IMR-90 (cell line): ENCODE measurements around the gene NRP2. TPM values are rescaled to one million over a fixed set of nuclear protein-coding genes. Genes with fewer than 3 reads are reported as not detected.

Source experiments
- ATAC-seq: fragments of 200-7000 bp; cut with Tn5 transposase; 2 replicates; pipeline ENCODE4 v1.9.1; 2020; ENCODE audit warnings: low read depth, mild to moderate bottlenecking, moderate library complexity
- BruUV-seq: library from RNA; stranded (reverse); fragments of 400-500 nt; replicated peaks from 2 replicates; lab custom pipeline; 2021; lab: Mats Ljungman, UMichigan
- CTCF ChIA-PET: fragments of 300-600 bp; formaldehyde crosslinking; extraction: SDS; loops from one replicate; lab custom pipeline; 2021; ENCODE audit warnings: antibody characterized with exemption; lab: Yijun Ruan, JAX
- POLR2A ChIA-PET: fragments of 300-600 bp; sonication (Branson Sonifier 250); formaldehyde crosslinking; loops from one replicate; lab custom pipeline; 2022; ENCODE audit warnings: antibody characterized with exemption; ENCODE audit not compliant: unreplicated experiment; lab: Charles Lee
- DNase-seq: peaks from one replicate; pipeline ENCODE4 v3.0.0; 2013
- H2AFZ ChIP-seq: replicated peaks from 2 replicates; pipeline ENCODE3; 2013; ENCODE audit warnings: low read length, mild to moderate bottlenecking; ENCODE audit not compliant: poor library complexity
- H2AK5ac ChIP-seq: 2 replicates; pipeline ENCODE4 v1.6.1; 2013; ENCODE audit warnings: low read depth, low read length, inconsistent platforms
- H2AK9ac ChIP-seq: replicated peaks from 2 replicates; pipeline ENCODE3; 2013; ENCODE audit warnings: mild to moderate bottlenecking, low read depth, low read length, moderate library complexity; ENCODE audit not compliant: poor library complexity
- H2BK120ac ChIP-seq: 2 replicates; pipeline ENCODE4 v1.6.1; 2013; ENCODE audit warnings: low read depth, low read length, inconsistent platforms
- H2BK15ac ChIP-seq: 3 replicates; pipeline ENCODE4 v1.6.1; 2013; ENCODE audit warnings: low read depth, low read length, inconsistent platforms
- H2BK20ac ChIP-seq: 2 replicates; pipeline ENCODE4 v1.6.1; 2013; ENCODE audit warnings: low read depth, mild to moderate bottlenecking, inconsistent platforms, low read length, moderate library complexity
- H2BK5ac ChIP-seq: 2 replicates; pipeline ENCODE4 v1.6.1; 2013; ENCODE audit warnings: mild to moderate bottlenecking, low read depth, low read length, inconsistent platforms; ENCODE audit not compliant: poor library complexity, severe bottlenecking
- H3K14ac ChIP-seq: replicated peaks from 2 replicates; pipeline ENCODE4 v1.6.1; 2013; ENCODE audit warnings: low read depth, low read length, inconsistent platforms
- H3K18ac ChIP-seq: 2 replicates; pipeline ENCODE4 v1.6.1; 2013; ENCODE audit warnings: low read depth, low read length, control low read depth
- H3K23ac ChIP-seq: 2 replicates; pipeline ENCODE4 v1.6.1; 2013; ENCODE audit warnings: low read depth, low read length, inconsistent platforms
- H3K27ac ChIP-seq: 2 replicates; pipeline ENCODE4 v1.5.1; 2013; ENCODE audit warnings: mild to moderate bottlenecking, control low read depth, low read length; ENCODE audit not compliant: insufficient read depth
- H3K27me3 ChIP-seq: 2 replicates; pipeline ENCODE4 v1.6.1; 2013; ENCODE audit warnings: low read length; ENCODE audit not compliant: control insufficient read depth, insufficient read depth
- H3K36me3 ChIP-seq: 2 replicates; pipeline ENCODE4 v1.6.1; 2013; ENCODE audit warnings: low read length, mixed read lengths; ENCODE audit not compliant: control insufficient read depth, insufficient read depth
- H3K4ac ChIP-seq: 2 replicates; pipeline ENCODE4 v1.6.1; 2013; ENCODE audit warnings: low read depth, low read length, inconsistent platforms
- H3K4me1 ChIP-seq: 2 replicates; pipeline ENCODE4 v1.6.1; 2013; ENCODE audit warnings: low read length, mixed read lengths; ENCODE audit not compliant: control insufficient read depth, insufficient read depth
- H3K4me2 ChIP-seq: 2 replicates; pipeline ENCODE4 v1.6.1; 2013; ENCODE audit warnings: low read depth, mild to moderate bottlenecking, control low read depth, low read length, moderate library complexity
- H3K4me3 ChIP-seq: 2 replicates; pipeline ENCODE4 v1.5.1; 2013; ENCODE audit warnings: low read depth, mild to moderate bottlenecking, control low read depth, low read length, moderate library complexity; ENCODE audit not compliant: insufficient read depth
- H3K56ac ChIP-seq: 2 replicates; pipeline ENCODE4 v1.6.1; 2013; ENCODE audit warnings: low read length, inconsistent platforms; ENCODE audit not compliant: insufficient read depth; ENCODE audit errors: extremely low read depth
- H3K79me1 ChIP-seq, 2 experiments: 2 replicates each; pipeline ENCODE4 v1.6.1; 2013; ENCODE audit warnings: low read length in 2 of 2, inconsistent platforms in 1 of 2, low read depth in 1 of 2
- H3K9ac ChIP-seq: 2 replicates; pipeline ENCODE4 v1.6.1; 2013; ENCODE audit warnings: low read depth, low read length, control low read depth
- H3K9me1 ChIP-seq: 2 replicates; pipeline ENCODE4 v1.6.1; 2013; ENCODE audit warnings: low read length, inconsistent platforms; ENCODE audit not compliant: insufficient read depth
- H3K9me3 ChIP-seq: 2 replicates; pipeline ENCODE4 v1.6.1; 2013; ENCODE audit warnings: low read length; ENCODE audit not compliant: control insufficient read depth, insufficient read depth
- H4K20me1 ChIP-seq: 2 replicates; pipeline ENCODE4 v1.6.1; 2013; ENCODE audit warnings: low read length, inconsistent platforms; ENCODE audit not compliant: insufficient read depth
- H4K5ac ChIP-seq: 2 replicates; pipeline ENCODE4 v1.6.1; 2013; ENCODE audit warnings: mild to moderate bottlenecking, low read depth, low read length, control low read depth
- H4K8ac ChIP-seq, 2 experiments: 2 replicates each; pipeline ENCODE4 v1.6.1; 2013; ENCODE audit warnings: low read depth in 2 of 2, low read length in 2 of 2, control low read depth in 1 of 2, inconsistent platforms in 1 of 2
- H4K91ac ChIP-seq: 2 replicates; pipeline ENCODE4 v1.6.1; 2013; ENCODE audit warnings: low read depth, low read length, inconsistent platforms; ENCODE audit not compliant: insufficient read depth
- CHD1 ChIP-seq: IDR thresholded peaks from 2 replicates; pipeline ENCODE4 v1.6.1; 2012; ENCODE audit warnings: low read depth, low read length, improper control_type of control experiment
- FOS ChIP-seq: fragments of 150-350 bp; IDR thresholded peaks from 2 replicates; pipeline ENCODE4 v1.6.1; 2016; ENCODE audit warnings: low read depth, low read length
- MAZ ChIP-seq: IDR thresholded peaks from 2 replicates; pipeline ENCODE4 v1.6.1; 2012; ENCODE audit warnings: low read depth, mild to moderate bottlenecking, low read length, improper control_type of control experiment, moderate library complexity, borderline replicate concordance
- NFE2L2 ChIP-seq: fragments of 150-350 bp; IDR thresholded peaks from 2 replicates; pipeline ENCODE4 v1.6.1; 2016; ENCODE audit warnings: low read depth, mild to moderate bottlenecking, low read length
- POLR2A ChIP-seq: IDR thresholded peaks from 2 replicates; pipeline ENCODE4 v1.6.1; 2012; ENCODE audit warnings: mild to moderate bottlenecking, low read depth, low read length
- RAD21 ChIP-seq: IDR thresholded peaks from 2 replicates; pipeline ENCODE4 v1.6.1; 2012; ENCODE audit warnings: low read length, improper control_type of control experiment
- RCOR1 ChIP-seq: IDR thresholded peaks from 2 replicates; pipeline ENCODE4 v1.6.1; 2012; ENCODE audit warnings: mild to moderate bottlenecking, low read length, improper control_type of control experiment; ENCODE audit not compliant: insufficient replicate concordance
- RFX5 ChIP-seq: IDR thresholded peaks from 2 replicates; pipeline ENCODE4 v1.8.0; 2012; ENCODE audit warnings: low read depth, mild to moderate bottlenecking, low read length, moderate library complexity
- SMC3 ChIP-seq: fragments of 150-350 bp; IDR thresholded peaks from 2 replicates; pipeline ENCODE4 v1.6.1; 2016; ENCODE audit warnings: low read depth, mild to moderate bottlenecking, antibody characterized with exemption, low read length, moderate library complexity
- USF2 ChIP-seq: fragments of 150-350 bp; IDR thresholded peaks from 2 replicates; pipeline ENCODE4 v1.6.1; 2017; ENCODE audit warnings: mild to moderate bottlenecking, antibody characterized with exemption, low read length, low read depth
- WGBS, 2 experiments: methylation state at CpG; one replicate each; pipeline versions ENCODE4 v1.1.5 to v1.1.7; 2013; ENCODE audit warnings: missing lambda C conversion rate in 2 of 2; ENCODE audit not compliant: insufficient read length in 1 of 2; ENCODE audit errors: extremely low coverage in 2 of 2; 5-methylcytosine and 5-hydroxymethylcytosine counted together
- dilution Hi-C: fragments of 300-500 bp; cut with HindIII; formaldehyde crosslinking; loops from one replicate; pipeline ENCODE4 v1.14.3; 2018; ENCODE audit warnings: low sequenced_read_pairs; ENCODE audit not compliant: unreplicated experiment
- in situ Hi-C: fragments of 300-500 bp; cut with MboI; formaldehyde crosslinking; loops from 3 replicates; pipeline ENCODE4 v1.14.3; 2019; ENCODE audit warnings: low sequenced_read_pairs, inconsistent platforms, mixed read lengths
- intact Hi-C: fragments of 100-400 bp; cut with micrococcal nuclease; formaldehyde crosslinking; loops from 2 replicates; pipeline ENCODE4 v1.10.0; 2022
- polyA plus RNA-seq, 3 experiments: library from polyadenylated mRNA; depleted of rRNA; stranded (reverse); fragments of >200 nt; gene quantifications; 2 replicates each; pipeline ENCODE4 v1.2.3, GENCODE V29; 2012; ENCODE audit warnings: low replicate concordance in 1 of 3
- total RNA-seq: library from RNA; depleted of rRNA; stranded (reverse); fragments of >200 nt; gene quantifications from 2 replicates; pipeline ENCODE4 v1.2.3, GENCODE V29; 2012
- TF ChIP-seq, protein P1 (sequence below): fragments of 150-350 bp; IDR thresholded peaks from 2 replicates; pipeline ENCODE4 v1.6.1; 2016; ENCODE audit warnings: low read depth, mild to moderate bottlenecking, low read length, moderate library complexity, borderline replicate concordance
- TF ChIP-seq, protein P2 (sequence below): conservative IDR thresholded peaks from 2 replicates; pipeline ENCODE4 v1.5.1; 2012; ENCODE audit warnings: mild to moderate bottlenecking, low read depth, low read length, improper control_type of control experiment

NRP2 gene
- total and polyA plus RNA-seq, 2 of the 4 experiments (the other 2 are of a cell fraction), result 46.4 to 51.3 TPM

DNA sequence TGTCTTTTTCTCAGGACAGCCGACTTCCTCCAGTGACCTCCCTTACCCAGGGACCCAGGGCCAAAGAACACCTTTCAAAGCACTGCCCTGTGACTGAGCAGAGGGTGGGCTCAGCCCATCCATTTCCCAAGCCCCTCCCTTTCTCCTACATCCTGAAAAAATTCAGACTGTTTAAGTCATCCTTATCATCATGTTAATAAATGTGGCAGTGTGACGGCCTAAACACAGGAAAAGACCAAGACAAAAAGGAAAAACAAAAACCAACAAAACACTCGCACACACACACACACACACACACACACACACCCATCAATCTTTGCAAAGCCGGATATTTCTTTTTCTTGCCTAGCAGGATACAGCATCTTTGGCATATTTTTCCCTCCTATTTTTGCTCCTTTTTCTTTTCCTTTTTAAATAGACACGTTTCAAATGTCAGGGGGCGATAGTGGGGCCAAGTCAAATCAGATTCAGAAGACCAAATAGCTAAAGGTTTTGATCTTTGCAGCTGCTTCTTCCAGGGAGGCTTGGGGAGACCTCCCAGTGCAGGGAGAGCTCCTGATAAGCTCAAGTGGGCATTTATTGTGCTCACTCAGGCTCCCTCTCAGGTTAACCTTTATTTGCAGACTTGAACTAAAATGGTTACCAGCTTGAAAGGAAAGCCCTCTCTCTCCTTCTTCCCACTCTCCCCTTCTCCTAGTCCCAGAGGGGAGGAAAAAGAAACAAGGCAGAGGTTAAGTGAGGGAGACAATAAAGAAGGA is 39.5 kb upstream of the NRP2 start:
- no peak for TF ChIP-seq CHD1
- no peak for TF ChIP-seq MAZ
- no peak for TF ChIP-seq FOS
- TF ChIP-seq NFE2L2, result no peak
- no peak for TF ChIP-seq RCOR1
- no peak for TF ChIP-seq RFX5
- no peak for TF ChIP-seq USF2
- no peak for TF ChIP-seq RAD21
- TF ChIP-seq POLR2A, result no peak
- TF ChIP-seq, protein P1, sequence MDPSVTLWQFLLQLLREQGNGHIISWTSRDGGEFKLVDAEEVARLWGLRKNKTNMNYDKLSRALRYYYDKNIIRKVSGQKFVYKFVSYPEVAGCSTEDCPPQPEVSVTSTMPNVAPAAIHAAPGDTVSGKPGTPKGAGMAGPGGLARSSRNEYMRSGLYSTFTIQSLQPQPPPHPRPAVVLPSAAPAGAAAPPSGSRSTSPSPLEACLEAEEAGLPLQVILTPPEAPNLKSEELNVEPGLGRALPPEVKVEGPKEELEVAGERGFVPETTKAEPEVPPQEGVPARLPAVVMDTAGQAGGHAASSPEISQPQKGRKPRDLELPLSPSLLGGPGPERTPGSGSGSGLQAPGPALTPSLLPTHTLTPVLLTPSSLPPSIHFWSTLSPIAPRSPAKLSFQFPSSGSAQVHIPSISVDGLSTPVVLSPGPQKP, result no peak
- no peak for TF ChIP-seq SMC3
- TF ChIP-seq, protein P2, sequence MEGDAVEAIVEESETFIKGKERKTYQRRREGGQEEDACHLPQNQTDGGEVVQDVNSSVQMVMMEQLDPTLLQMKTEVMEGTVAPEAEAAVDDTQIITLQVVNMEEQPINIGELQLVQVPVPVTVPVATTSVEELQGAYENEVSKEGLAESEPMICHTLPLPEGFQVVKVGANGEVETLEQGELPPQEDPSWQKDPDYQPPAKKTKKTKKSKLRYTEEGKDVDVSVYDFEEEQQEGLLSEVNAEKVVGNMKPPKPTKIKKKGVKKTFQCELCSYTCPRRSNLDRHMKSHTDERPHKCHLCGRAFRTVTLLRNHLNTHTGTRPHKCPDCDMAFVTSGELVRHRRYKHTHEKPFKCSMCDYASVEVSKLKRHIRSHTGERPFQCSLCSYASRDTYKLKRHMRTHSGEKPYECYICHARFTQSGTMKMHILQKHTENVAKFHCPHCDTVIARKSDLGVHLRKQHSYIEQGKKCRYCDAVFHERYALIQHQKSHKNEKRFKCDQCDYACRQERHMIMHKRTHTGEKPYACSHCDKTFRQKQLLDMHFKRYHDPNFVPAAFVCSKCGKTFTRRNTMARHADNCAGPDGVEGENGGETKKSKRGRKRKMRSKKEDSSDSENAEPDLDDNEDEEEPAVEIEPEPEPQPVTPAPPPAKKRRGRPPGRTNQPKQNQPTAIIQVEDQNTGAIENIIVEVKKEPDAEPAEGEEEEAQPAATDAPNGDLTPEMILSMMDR, result no peak
- no peak overlapping the region for H3K14ac ChIP-seq
- H3K18ac ChIP-seq, result no peak overlapping the region
- no peak overlapping the region for H3K9ac ChIP-seq
- no peak overlapping the region for H2AFZ ChIP-seq
- H3K27ac ChIP-seq, result no peak overlapping the region
- no TSS peak for BruUV-seq
- H2AK9ac ChIP-seq, result no peak overlapping the region
- no peaks in the 10 kb centered on the region for H3K79me1 ChIP-seq
- ATAC-seq (no peak), DNase-seq (no peak)
- H3K27me3 ChIP-seq, result no peaks in the 10 kb centered on the region
- 43% methylated on average over 2 of the region's 6 CpGs; no CpG with 5 or more reads in 1 of the 2 experiments for WGBS, 2 experiments
- H2BK5ac ChIP-seq, result no peak overlapping the region
- H4K5ac ChIP-seq, result no peak overlapping the region
- peaks cover 5% of the 10 kb centered on the region; the same call in 1 of the 2 replicates for H3K9me3 ChIP-seq
- H3K56ac ChIP-seq, result no peak overlapping the region
- H3K4me1 ChIP-seq, result peaks cover 3% of the 10 kb centered on the region
- dilution Hi-C loops (no loop called here), intact Hi-C loops (no loop called here), in situ Hi-C loops (loop anchor here (25.0 kb wide), 1 partner anchor 105 kb away; no protein-coding TSS in a partner anchor)
- no peak overlapping the region for H3K23ac ChIP-seq
- ChIA-PET POLR2A (no interaction called here), CTCF (no interaction called here)
- no peak overlapping the region for H3K4me2 ChIP-seq
- no peaks in the 10 kb centered on the region for H3K36me3 ChIP-seq
- no peak overlapping the region for H2BK15ac ChIP-seq
- no peak overlapping the region for H3K4me3 ChIP-seq
- H4K20me1 ChIP-seq, result no peaks in the 10 kb centered on the region
- no peak overlapping the region for H3K4ac ChIP-seq
- H2BK20ac ChIP-seq, result no peak overlapping the region
- no peak overlapping the region for H4K8ac ChIP-seq
- H3K9me1 ChIP-seq, result no peaks in the 10 kb centered on the region
- H4K91ac ChIP-seq, result no peak overlapping the region
- no peak overlapping the region for H2BK120ac ChIP-seq
- no peak overlapping the region for H2AK5ac ChIP-seq
